AG09319 (cell line): ENCODE measurements around the gene PALD1.

Experiments used
- DNase-seq: peaks from one replicate; pipeline ENCODE4 v3.0.0-alpha.2; 2010; ENCODE audit warnings: low read depth; ENCODE audit errors: extremely low read depth
- TF ChIP-seq, protein P1 (sequence below): IDR thresholded peaks from 2 replicates; pipeline ENCODE4 v1.5.1; 2011; ENCODE audit warnings: low read depth, mild to moderate bottlenecking, inconsistent platforms, low read length, moderate library complexity

The PALD1 gene

DNA sequence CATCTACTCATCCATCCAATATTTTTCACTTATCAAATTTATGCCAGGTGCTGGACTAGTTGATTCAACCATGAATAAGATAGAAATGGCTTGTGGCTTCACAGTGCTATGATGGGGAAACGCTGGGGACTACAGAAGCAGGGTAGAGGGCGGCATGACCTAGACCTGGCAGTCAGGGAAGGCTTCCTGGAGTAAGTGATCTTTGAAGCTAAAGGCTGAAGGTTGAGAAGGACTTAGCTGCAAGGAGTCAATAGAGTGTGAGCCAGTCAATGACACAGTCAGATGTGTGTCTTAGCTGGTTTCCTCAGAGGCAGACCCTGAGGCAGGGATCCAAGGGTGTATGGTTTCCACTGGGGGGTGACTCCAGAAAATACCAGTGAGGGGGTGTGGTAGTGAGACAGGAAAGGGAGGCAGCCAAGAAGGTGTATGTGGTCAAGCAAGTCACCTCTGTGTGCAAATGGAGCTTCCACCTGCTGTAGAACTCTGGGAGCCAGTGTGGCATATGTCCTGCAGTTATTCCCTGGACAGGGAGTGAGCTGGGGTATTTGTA is 113.7 kb downstream of the PALD1 start:
- DNase-seq, result no peak
- TF ChIP-seq, protein P1, sequence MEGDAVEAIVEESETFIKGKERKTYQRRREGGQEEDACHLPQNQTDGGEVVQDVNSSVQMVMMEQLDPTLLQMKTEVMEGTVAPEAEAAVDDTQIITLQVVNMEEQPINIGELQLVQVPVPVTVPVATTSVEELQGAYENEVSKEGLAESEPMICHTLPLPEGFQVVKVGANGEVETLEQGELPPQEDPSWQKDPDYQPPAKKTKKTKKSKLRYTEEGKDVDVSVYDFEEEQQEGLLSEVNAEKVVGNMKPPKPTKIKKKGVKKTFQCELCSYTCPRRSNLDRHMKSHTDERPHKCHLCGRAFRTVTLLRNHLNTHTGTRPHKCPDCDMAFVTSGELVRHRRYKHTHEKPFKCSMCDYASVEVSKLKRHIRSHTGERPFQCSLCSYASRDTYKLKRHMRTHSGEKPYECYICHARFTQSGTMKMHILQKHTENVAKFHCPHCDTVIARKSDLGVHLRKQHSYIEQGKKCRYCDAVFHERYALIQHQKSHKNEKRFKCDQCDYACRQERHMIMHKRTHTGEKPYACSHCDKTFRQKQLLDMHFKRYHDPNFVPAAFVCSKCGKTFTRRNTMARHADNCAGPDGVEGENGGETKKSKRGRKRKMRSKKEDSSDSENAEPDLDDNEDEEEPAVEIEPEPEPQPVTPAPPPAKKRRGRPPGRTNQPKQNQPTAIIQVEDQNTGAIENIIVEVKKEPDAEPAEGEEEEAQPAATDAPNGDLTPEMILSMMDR, result no peak

DNA sequence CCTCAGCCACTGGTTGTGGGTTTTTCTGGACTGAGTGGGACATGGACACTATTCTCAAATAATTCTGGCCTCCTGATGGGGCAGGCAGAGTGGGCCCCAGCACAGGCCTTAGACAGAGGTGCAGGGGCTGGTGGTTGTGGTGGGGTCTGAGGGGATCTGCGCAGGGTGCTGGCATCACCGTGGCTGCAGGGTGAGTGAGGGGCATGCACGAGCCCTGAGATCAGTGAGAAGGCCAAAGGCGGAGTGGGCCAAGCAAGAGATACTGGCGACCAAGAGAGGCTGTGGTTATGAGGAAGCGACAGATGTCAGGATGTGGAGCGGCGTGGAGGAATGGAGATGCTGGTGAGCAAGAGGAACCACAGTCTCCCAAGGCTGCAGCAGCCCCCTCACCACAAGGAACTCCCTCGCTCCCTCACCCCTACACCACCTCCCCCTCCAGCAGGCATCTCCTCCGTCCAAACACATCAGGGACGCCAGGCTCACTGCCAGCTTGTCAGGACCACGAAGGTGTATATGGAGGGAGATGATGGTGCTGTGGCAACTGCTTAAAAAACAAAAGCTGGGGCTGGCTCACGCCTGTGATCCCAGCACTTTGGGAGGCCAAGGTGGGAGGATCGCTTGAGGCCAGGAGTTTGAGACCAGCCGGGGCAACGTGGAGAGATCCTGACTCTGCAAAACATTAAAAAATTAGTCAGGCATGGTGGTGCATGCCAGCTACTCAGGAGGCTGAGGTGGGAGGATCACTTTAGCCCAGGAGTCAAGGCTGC is 114.4 kb downstream of the PALD1 start:
- TF ChIP-seq, protein P1, result no peak
- DNase-seq, result no peak

DNA sequence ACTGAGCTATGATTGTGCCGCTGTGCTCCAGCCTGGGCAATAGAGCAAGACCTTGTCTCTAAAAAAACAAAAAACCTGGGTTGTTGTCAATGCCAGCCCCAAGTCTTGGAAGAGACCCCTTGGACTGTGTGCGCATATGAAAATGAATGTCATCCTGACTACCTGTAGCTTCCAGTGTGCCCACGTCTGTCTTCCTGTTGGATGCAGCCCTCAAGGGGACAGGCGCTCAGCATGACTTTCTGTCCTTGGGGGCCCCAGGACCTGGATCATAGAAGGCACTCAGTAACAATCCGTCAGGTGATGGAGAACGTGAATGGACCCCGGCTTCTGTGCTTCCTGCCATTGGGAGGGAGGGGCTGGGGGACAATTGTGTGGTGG is 114.9 kb downstream of the PALD1 start:
- DNase-seq, result no peak
- TF ChIP-seq, protein P1, result no peak

DNA sequence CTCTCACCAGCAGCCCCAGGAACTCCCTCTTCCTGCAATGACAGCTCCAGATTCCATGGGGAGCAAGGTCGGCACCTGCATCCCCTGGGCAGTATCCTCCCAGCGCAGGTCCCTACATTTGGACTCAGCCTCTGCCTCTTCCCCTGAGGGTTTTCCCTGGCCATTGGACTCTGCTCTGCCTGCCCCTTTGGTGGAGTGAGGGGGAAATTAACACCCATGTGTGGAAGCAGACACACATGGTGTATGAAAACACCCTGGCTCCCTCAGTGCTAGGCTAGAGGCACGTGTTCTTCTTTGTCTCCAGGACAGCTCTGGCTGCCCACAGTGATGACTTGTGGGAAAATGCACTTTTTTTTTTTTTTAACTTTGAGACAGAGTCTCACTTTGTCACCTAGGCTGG is 115.6 kb downstream of the PALD1 start:
- DNase-seq, result no peak
- TF ChIP-seq, protein P1, result no peak

DNA sequence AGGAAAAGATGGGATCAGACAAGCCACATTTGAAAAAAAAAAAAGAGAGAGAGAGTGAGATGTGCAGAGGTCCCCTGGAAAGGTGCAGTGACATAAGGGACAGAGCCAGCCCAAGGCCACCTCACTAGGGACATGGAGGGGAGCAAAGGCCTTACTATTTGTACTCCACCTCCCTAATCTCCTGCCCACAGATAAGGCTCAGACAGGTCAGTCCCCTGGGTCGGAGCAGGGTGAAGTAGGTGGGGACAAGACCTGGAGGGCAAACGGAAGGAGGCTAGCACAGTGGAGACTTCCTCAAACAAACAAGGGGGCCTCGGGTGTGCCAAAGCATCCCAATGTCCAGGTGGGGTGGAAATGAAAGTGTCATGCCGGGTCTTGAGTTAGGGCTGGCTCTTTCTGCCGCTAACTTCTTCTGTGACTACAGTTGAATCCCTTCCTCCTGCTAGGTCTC is 117.0 kb downstream of the PALD1 start:
- TF ChIP-seq, protein P1, result no peak
- no peak for DNase-seq

DNA sequence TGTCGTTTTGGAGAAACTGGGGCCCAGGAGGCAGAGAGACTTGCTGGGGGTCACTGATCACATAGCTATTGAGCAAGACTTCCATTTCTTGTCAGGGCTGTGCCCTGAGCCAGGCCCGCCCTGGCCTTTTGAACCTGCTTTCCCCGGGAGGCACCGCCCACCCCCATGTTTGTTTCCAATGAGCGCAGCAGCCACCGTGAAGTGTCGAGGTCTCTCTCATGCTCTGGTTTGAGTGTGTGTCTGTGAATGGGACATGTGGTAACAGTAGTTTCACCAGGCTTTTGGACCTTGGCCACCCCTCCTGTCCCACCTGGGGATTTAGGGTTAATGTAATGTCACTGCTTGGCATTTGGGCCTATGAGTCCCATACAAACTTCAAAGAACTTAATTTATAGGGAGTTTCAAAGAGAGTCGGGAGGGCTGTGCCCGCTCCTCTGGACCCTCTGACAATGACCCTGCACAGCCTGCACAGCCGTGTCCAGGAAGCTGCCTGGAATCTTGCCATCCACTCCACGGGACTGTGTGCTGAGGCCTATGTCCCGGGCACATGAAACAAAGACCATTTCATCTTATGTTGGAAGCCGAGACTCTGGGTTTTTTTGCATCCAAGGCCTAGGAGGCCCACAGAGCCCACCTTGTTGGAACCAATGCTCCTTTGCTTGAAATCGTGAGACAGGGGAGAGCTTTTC is 117.7 kb downstream of the PALD1 start:
- DNase-seq, result no peak
- TF ChIP-seq, protein P1, result no peak
